Mucosa of stomach (tissue), 1 donor: ENCODE data around the gene SMYD3.

Source experiments
- H3K27me3 ChIP-seq: one replicate; pipeline ENCODE4 v1.7.0; 2013; ENCODE audit warnings: mild to moderate bottlenecking, low read length; ENCODE audit not compliant: control insufficient read depth, insufficient read depth
- H3K36me3 ChIP-seq: one replicate; pipeline ENCODE4 v1.7.0; 2013; ENCODE audit warnings: low read length; ENCODE audit not compliant: control insufficient read depth, insufficient read depth
- H3K4me1 ChIP-seq: one replicate; pipeline ENCODE4 v1.7.0; 2013; ENCODE audit warnings: mild to moderate bottlenecking, low read length; ENCODE audit not compliant: control insufficient read depth, insufficient read depth
- H3K4me3 ChIP-seq: one replicate; pipeline ENCODE4 v1.7.0; 2013; ENCODE audit warnings: low read length
- H3K9ac ChIP-seq: one replicate; pipeline ENCODE4 v1.7.0; 2013; ENCODE audit warnings: mild to moderate bottlenecking, low read length, moderate library complexity
- H3K9me3 ChIP-seq: one replicate; pipeline ENCODE4 v1.7.0; 2013; ENCODE audit warnings: mild to moderate bottlenecking, low read length, moderate library complexity; ENCODE audit not compliant: control insufficient read depth
- donor health status: Pancreatic carcinoma.

Gene SMYD3

GRCh38 chr1:246005067-246005466 is 502.0 kb downstream of the SMYD3 start:
- H3K9me3 ChIP-seq: no peaks in the 10 kb centered on the region

GRCh38 chr1:246004301-246004700 is 502.8 kb downstream of the SMYD3 start:
- no peaks in the 10 kb centered on the region for H3K36me3 ChIP-seq
- no peaks in the 10 kb centered on the region for H3K9me3 ChIP-seq
- peaks cover 34% of the 10 kb centered on the region for H3K4me1 ChIP-seq
- no peak overlapping the region for H3K9ac ChIP-seq
- H3K4me3 ChIP-seq: no peak overlapping the region
- H3K27me3 ChIP-seq: no peaks in the 10 kb centered on the region

More at GRCh38 chr1:246005067-246005466, 502.0 kb downstream of the SMYD3 start:
- Histone ChIP-seq H3K36me3 (no peaks in the 10 kb centered on the region), H3K9ac (no peak overlapping the region), H3K4me3 (no peak overlapping the region), H3K4me1 (peaks cover 30% of the 10 kb centered on the region), H3K27me3 (no peaks in the 10 kb centered on the region)

- Histone ChIP-seq H3K4me1 (peaks cover 36% of the 10 kb centered on the region), H3K4me3 (no peak overlapping the region), H3K36me3 (no peaks in the 10 kb centered on the region), H3K9me3 (no peaks in the 10 kb centered on the region), H3K9ac (no peak overlapping the region), H3K27me3 (no peaks in the 10 kb centered on the region)
These were observed 503.7 kb downstream of the SMYD3 start for GRCh38 chr1:246003442-246003730.

GRCh38 chr1:246002725-246003441 is 504.2 kb downstream of the SMYD3 start:
- peaks cover 36% of the 10 kb centered on the region for H3K4me1 ChIP-seq

GRCh38 chr1:246001837-246002230 is 505.2 kb downstream of the SMYD3 start:
- Histone ChIP-seq H3K9ac (no peak overlapping the region), H3K27me3 (no peaks in the 10 kb centered on the region), H3K9me3 (no peaks in the 10 kb centered on the region), H3K4me1 (peaks cover 42% of the 10 kb centered on the region), H3K4me3 (no peak overlapping the region), H3K36me3 (no peaks in the 10 kb centered on the region)

More at GRCh38 chr1:246002725-246003441, 504.2 kb downstream of the SMYD3 start:
- H3K9ac ChIP-seq: no peak overlapping the region
- no peaks in the 10 kb centered on the region for H3K27me3 ChIP-seq
- no peaks in the 10 kb centered on the region for H3K9me3 ChIP-seq
- no peak overlapping the region for H3K4me3 ChIP-seq
- no peaks in the 10 kb centered on the region for H3K36me3 ChIP-seq

- Histone ChIP-seq H3K9me3 (no peaks in the 10 kb centered on the region), H3K36me3 (no peaks in the 10 kb centered on the region), H3K4me1 (peaks cover 42% of the 10 kb centered on the region), H3K4me3 (no peak overlapping the region), H3K9ac (no peak overlapping the region), H3K27me3 (no peaks in the 10 kb centered on the region)
These were observed 505.8 kb downstream of the SMYD3 start for GRCh38 chr1:246001142-246001836.

- H3K4me3 ChIP-seq: no peak overlapping the region
- no peak overlapping the region for H3K9ac ChIP-seq
- no peaks in the 10 kb centered on the region for H3K36me3 ChIP-seq
- H3K9me3 ChIP-seq: no peaks in the 10 kb centered on the region
- H3K27me3 ChIP-seq: no peaks in the 10 kb centered on the region
- H3K4me1 ChIP-seq: peaks cover 42% of the 10 kb centered on the region
These were observed 506.5 kb downstream of the SMYD3 start for GRCh38 chr1:246000638-246001015.

- peaks cover 41% of the 10 kb centered on the region for H3K4me1 ChIP-seq
- H3K4me3 ChIP-seq: no peak overlapping the region
- peak overlapping the region; percentile 19 for H3K9ac ChIP-seq
- no peaks in the 10 kb centered on the region for H3K9me3 ChIP-seq
- H3K36me3 ChIP-seq: no peaks in the 10 kb centered on the region
- H3K27me3 ChIP-seq: no peaks in the 10 kb centered on the region
These were observed 507.1 kb downstream of the SMYD3 start for GRCh38 chr1:245999697-246000637.

GRCh38 chr1:245997471-245998258 is 509.4 kb downstream of the SMYD3 start:
- no peak overlapping the region for H3K9ac ChIP-seq
- no peak overlapping the region for H3K4me3 ChIP-seq

GRCh38 chr1:245996811-245997210 is 510.3 kb downstream of the SMYD3 start:
- Histone ChIP-seq H3K27me3 (no peaks in the 10 kb centered on the region), H3K36me3 (no peaks in the 10 kb centered on the region), H3K9ac (no peak overlapping the region), H3K9me3 (no peaks in the 10 kb centered on the region), H3K4me3 (no peak overlapping the region), H3K4me1 (peaks cover 36% of the 10 kb centered on the region)

More at GRCh38 chr1:245997471-245998258, 509.4 kb downstream of the SMYD3 start:
- Histone ChIP-seq H3K9me3 (no peaks in the 10 kb centered on the region), H3K36me3 (no peaks in the 10 kb centered on the region), H3K4me1 (peaks cover 38% of the 10 kb centered on the region), H3K27me3 (no peaks in the 10 kb centered on the region)

GRCh38 chr1:245995474-245995873 is 511.6 kb downstream of the SMYD3 start:
- no peaks in the 10 kb centered on the region for H3K36me3 ChIP-seq
- H3K9me3 ChIP-seq: no peaks in the 10 kb centered on the region
- no peak overlapping the region for H3K9ac ChIP-seq
- no peaks in the 10 kb centered on the region for H3K27me3 ChIP-seq
- no peak overlapping the region for H3K4me3 ChIP-seq
- H3K4me1 ChIP-seq: peaks cover 31% of the 10 kb centered on the region
